Measurements from ENCODE around the gene SHISAL2A. TPM values are rescaled to one million over a fixed set of nuclear protein-coding genes. Genes with fewer than 3 reads are reported as not detected.
"Not testable (repeated sequence)": the region's sequence is repeated elsewhere in the genome, so short reads cannot be mapped to it uniquely, and the experiment has no call there.

The SHISAL2A gene
- total RNA-seq, 1 donor from 2014 or later, result not detected

- Mint-ChIP-seq H3K36me3 (ENCODE audit: unreplicated experiment) (peaks cover 3% of the 10 kb centered on the region), H3K27ac (ENCODE audit: unreplicated experiment) (no peak overlapping the region), H3K4me3 (ENCODE audit: unreplicated experiment) (no peak overlapping the region), H3K27me3 (ENCODE audit: unreplicated experiment) (no peaks in the 10 kb centered on the region), H3K4me1 (ENCODE audit: unreplicated experiment) (peaks cover 4% of the 10 kb centered on the region), H3K9me3 (ENCODE audit: unreplicated experiment) (no peaks in the 10 kb centered on the region)
- no peak for DNase-seq (ENCODE audit: extremely low spot score, unreplicated experiment)
- TF ChIP-seq, protein P1, sequence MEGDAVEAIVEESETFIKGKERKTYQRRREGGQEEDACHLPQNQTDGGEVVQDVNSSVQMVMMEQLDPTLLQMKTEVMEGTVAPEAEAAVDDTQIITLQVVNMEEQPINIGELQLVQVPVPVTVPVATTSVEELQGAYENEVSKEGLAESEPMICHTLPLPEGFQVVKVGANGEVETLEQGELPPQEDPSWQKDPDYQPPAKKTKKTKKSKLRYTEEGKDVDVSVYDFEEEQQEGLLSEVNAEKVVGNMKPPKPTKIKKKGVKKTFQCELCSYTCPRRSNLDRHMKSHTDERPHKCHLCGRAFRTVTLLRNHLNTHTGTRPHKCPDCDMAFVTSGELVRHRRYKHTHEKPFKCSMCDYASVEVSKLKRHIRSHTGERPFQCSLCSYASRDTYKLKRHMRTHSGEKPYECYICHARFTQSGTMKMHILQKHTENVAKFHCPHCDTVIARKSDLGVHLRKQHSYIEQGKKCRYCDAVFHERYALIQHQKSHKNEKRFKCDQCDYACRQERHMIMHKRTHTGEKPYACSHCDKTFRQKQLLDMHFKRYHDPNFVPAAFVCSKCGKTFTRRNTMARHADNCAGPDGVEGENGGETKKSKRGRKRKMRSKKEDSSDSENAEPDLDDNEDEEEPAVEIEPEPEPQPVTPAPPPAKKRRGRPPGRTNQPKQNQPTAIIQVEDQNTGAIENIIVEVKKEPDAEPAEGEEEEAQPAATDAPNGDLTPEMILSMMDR (IDR thresholded peaks at IDR 0.05), result no peak
These were observed 48.2 kb downstream of the SHISAL2A start for GRCh38 chr1:52681136-52681535.

- H3K27me3 Mint-ChIP-seq (ENCODE audit: unreplicated experiment), result no peaks in the 10 kb centered on the region
- DNase-seq (ENCODE audit: extremely low spot score, unreplicated experiment), result no peak
- no peak overlapping the region for H3K4me3 Mint-ChIP-seq (ENCODE audit: unreplicated experiment)
- no peaks in the 10 kb centered on the region for H3K9me3 Mint-ChIP-seq (ENCODE audit: unreplicated experiment)
- TF ChIP-seq, protein P1 (IDR thresholded peaks at IDR 0.05), result no peak
- H3K36me3 Mint-ChIP-seq (ENCODE audit: unreplicated experiment), result peaks cover 12% of the 10 kb centered on the region
- H3K4me1 Mint-ChIP-seq (ENCODE audit: unreplicated experiment), result peaks cover 4% of the 10 kb centered on the region
- H3K27ac Mint-ChIP-seq (ENCODE audit: unreplicated experiment), result no peak overlapping the region
These were observed 50.5 kb downstream of the SHISAL2A start for GRCh38 chr1:52683367-52683940.

GRCh38 chr1:52684545-52684944, 51.6 kb downstream of the SHISAL2A start:
- DNase-seq (ENCODE audit: extremely low spot score, unreplicated experiment), result no peak
- TF ChIP-seq, protein P1 (IDR thresholded peaks at IDR 0.05), result no peak
- no peaks in the 10 kb centered on the region for H3K9me3 Mint-ChIP-seq (ENCODE audit: unreplicated experiment)
- H3K36me3 Mint-ChIP-seq (ENCODE audit: unreplicated experiment), result peaks cover 12% of the 10 kb centered on the region
- H3K4me3 Mint-ChIP-seq (ENCODE audit: unreplicated experiment), result no peak overlapping the region
- H3K27me3 Mint-ChIP-seq (ENCODE audit: unreplicated experiment), result no peaks in the 10 kb centered on the region
- H3K4me1 Mint-ChIP-seq (ENCODE audit: unreplicated experiment), result peaks cover 2% of the 10 kb centered on the region
- H3K27ac Mint-ChIP-seq (ENCODE audit: unreplicated experiment), result no peak overlapping the region

DNA sequence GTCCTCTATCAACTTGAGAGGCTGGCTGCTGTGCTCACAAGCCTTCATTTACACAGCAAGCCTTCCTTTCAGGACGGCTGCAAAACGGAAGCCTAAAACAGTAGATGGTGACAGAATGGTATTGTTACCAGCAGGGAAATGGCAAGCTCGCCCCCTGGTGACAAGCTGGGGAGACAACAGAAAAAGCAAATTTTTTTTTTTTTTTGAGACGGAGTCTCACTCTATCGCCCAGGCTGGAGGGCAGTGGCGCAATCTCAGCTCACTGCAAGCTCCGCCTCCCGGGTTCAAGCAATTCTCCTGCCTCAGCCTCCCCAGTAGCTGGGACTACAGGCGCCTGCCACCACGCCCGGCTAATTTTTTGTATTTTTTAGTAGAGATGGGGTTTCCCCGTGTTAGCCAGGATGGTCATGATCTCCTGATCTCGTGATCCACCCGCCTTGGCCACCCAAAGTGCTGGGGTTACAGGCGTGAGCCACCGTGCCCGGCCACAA, 53.3 kb downstream of the SHISAL2A start:
- H3K4me1 Mint-ChIP-seq (ENCODE audit: unreplicated experiment); H3K4me3 Mint-ChIP-seq (ENCODE audit: unreplicated experiment); H3K27me3 Mint-ChIP-seq (ENCODE audit: unreplicated experiment); H3K9me3 Mint-ChIP-seq (ENCODE audit: unreplicated experiment); H3K27ac Mint-ChIP-seq (ENCODE audit: unreplicated experiment): not testable (repeated sequence)
- TF ChIP-seq, protein P1 (IDR thresholded peaks at IDR 0.05), result peak; percentile 85
- DNase-seq (ENCODE audit: extremely low spot score, unreplicated experiment), result peak; percentile 88
- peaks cover 17% of the 10 kb centered on the region for H3K36me3 Mint-ChIP-seq (ENCODE audit: unreplicated experiment)

GRCh38 chr1:52686830-52687229, 53.9 kb downstream of the SHISAL2A start:
- no peak for DNase-seq (ENCODE audit: extremely low spot score, unreplicated experiment)
- no peaks in the 10 kb centered on the region for H3K27me3 Mint-ChIP-seq (ENCODE audit: unreplicated experiment)
- no peak overlapping the region for H3K4me3 Mint-ChIP-seq (ENCODE audit: unreplicated experiment)
- H3K4me1 Mint-ChIP-seq (ENCODE audit: unreplicated experiment), result peaks cover 2% of the 10 kb centered on the region
- H3K36me3 Mint-ChIP-seq (ENCODE audit: unreplicated experiment), result peaks cover 19% of the 10 kb centered on the region
- no peak overlapping the region for H3K27ac Mint-ChIP-seq (ENCODE audit: unreplicated experiment)
- TF ChIP-seq, protein P1 (IDR thresholded peaks at IDR 0.05), result no peak
- H3K9me3 Mint-ChIP-seq (ENCODE audit: unreplicated experiment), result no peaks in the 10 kb centered on the region
